DMS153 treated with DMSO at 0.1 percent for 48 hours (cell line): ENCODE measurements around the gene CCDC9B.

Source experiments
- DNase-seq: peaks from one replicate; lab custom pipeline; 2025; ENCODE audit not compliant: unreplicated experiment; lab: John Stamatoyannopoulos, UW

Gene CCDC9B

GRCh38 chr15:40310001-40310959, 30.5 kb downstream of the CCDC9B start:
- no peak for DNase-seq

DNA sequence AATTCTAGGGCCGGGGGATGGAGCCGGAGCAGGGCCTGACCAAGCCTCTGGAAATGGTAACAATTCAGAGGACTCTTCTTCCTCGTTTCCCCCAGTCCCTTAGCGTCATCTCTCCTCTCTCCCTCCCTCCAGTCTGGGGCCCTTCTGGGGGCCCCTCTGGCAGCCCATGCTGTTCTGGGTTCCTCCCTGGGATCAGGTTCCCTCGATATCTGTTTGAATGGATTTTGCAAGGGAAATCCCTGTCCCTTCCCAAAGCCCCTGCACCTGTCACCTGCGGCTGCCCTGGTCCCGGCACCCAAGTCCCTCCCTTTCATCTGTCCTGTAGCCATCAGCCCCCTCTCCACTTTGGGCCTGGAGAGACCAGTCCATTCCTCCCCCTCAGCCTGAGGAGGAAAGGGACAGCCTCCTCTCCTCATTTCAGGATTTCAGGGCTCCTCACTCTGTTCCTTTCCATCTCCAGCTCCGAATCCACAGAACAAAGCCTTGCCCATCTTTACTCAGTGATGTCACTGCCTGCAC, 31.3 kb downstream of the CCDC9B start:
- no peak for DNase-seq

DNA sequence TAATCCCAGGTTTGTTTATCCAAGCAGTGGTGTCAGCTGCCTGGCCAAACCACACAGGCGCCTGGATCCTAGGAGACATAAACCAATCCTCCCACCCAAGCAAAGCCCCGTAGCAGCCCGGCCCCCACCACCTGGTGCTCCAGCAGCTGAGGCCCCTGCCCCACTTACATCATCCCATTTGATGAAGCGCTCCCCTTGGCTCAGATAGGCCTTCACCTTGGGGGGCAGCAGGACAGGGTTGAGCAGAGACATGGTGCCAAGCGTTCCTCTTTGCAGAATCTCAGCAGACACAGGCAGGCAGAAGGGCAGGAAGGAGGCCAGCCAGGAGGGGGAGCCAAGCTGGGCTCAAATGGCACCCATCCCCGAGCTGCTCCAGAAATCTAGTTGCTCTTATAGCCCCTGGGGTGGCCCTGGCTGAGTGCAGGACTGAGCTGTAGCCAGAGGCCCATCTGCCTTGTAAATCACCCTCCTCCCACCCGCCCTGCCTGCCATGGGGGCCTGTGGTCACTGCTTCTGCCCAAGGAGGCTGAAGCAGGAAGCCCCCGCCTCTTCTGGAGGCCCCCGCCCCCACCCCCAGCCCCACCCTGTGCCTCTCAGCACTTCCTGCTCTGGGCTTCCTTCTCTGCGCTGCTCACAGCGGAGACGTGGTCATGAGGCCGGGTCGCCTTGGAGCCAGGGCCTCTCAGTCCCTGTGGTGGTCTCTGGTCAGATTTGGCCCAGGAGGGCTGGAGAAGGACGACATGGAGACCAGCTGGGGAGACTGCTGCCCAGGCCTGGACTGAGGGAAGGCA, 33.1 kb downstream of the CCDC9B start, which contains the start of gene PLCB2:
Gene PLCB2 (minus strand): TSS at position 515 of the 791 bp plus-strand sequence. CDS start 263 bp downstream, at position 252.
- DNase-seq = no peak

GRCh38 chr15:40306908-40307307, 33.8 kb downstream of the CCDC9B start:
- DNase-seq = no peak

DNA sequence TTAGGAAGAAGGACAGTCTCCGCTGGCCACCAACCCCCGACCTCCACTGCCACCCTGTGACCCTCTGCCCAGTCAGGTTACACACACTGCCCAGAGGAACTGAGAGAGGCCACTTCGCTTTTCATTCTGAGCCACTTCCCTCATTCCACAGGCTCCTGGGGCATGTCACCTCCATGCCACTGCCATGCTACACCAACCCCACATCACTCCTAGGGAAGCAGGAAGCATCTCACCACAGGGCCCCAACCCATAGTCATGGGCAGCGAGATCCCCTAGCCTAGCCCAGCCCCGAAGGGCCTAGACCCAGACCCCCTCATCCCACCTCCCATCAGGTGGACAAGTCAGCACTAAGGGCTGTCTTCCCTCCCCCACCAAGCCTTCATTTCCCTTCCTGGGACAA, 34.4 kb downstream of the CCDC9B start:
- no peak for DNase-seq

GRCh38 chr15:40305281-40305680, 35.5 kb downstream of the CCDC9B start:
- no peak for DNase-seq

- no peak for DNase-seq
Measured at GRCh38 chr15:40303576-40303975, 37.2 kb downstream of the CCDC9B start.

DNA sequence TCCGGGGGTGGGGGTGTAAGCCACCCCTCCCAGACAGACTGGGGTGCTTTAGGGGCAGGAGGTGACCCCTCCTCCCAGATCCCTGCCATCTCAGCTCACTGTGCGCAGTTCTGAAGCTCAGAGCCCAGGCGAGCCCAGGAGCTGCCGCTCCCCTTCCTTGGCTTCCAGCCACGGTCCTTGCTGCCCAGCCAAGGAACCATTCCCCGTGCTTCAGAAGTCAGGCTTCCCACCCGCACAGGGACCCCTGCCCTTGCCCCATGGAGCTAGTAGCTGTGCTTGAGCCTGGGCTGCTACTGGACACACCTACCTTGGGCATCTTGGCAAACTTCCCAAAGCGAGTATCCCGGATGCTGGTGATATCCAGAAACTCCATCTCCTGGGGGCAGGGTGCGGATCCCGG, 37.8 kb downstream of the CCDC9B start:
- DNase-seq = no peak

- no peak for DNase-seq
Measured at GRCh38 chr15:40302288-40302886, 38.4 kb downstream of the CCDC9B start.

DNA sequence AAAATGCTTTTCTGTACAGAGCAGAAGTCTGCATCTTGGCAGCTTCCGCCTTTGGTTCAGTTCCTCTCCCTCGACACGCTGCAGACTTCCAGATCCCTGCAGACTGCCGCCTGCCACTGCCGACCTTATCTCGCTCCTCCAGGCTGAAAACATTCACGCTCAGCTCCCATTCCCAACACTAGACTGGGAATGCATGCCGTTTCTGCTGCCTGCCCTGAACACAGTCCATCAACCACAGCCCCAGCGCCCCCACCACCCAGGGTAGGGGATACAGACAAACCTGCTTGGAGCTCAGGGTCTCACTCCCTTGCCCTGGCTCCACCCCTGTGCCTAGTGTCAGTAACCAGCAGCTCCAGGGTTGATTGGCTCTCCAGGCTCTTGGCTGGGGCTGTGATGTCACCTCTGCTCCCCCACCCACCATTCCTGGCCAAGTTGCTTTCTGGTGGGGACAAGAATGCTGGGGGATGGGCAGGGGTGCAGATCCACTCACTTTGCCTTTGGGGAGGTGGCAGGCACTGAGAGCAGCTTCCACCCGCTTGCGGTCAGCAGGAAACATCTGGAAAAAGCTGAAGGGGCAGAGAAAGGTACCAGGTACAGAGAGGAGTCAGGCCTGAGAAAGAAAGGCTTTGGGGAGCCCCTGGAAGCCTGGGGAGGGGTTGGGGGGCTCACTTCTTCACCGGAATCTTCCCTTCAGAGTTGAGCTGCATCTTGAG, 39.1 kb downstream of the CCDC9B start:
- DNase-seq = no peak

GRCh38 chr15:40300771-40301170, 40.0 kb downstream of the CCDC9B start:
- DNase-seq = no peak

- no peak for DNase-seq
Measured at GRCh38 chr15:40300367-40300766, 40.4 kb downstream of the CCDC9B start.

GRCh38 chr15:40298216-40298935, 42.4 kb downstream of the CCDC9B start:
- no peak for DNase-seq

- DNase-seq = no peak
Measured at GRCh38 chr15:40297356-40297755, 43.4 kb downstream of the CCDC9B start.

- no peak for DNase-seq
Measured at GRCh38 chr15:40296561-40297230, 44.0 kb downstream of the CCDC9B start.

DNA sequence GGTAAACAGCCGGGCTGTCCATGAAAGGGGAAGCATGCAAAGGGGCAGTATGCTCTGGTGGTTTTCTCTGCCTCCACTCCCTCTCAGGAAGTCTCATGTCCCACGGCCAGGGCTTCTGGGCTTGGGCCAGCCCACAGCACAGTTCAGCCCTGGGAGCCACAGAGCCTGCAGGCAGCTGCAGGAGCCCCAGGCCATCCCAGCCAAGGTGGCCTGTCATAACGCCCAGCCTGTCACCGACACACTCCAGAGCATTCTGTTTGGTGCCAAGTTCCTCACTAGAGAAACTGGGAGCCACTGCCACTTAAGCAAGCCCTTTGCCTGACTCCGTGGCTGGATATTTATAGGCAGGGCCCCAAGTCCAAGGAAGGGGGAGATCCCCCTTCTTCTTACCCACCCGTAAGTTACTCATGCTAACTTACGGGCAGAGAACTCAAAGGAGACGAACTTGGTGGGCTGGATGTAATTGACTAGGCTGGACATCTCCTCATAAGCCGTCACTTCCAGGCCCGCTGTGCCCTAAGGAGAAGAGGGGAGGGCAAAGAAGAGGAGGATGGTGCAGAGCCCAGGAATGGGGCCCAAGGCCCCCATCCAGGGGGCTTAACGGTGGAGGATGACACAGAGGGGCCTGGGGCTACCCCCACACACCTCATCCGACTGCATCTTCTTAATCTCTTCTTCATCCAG, 44.7 kb downstream of the CCDC9B start:
- no peak for DNase-seq

GRCh38 chr15:40295297-40295696, 45.4 kb downstream of the CCDC9B start:
- DNase-seq = no peak

GRCh38 chr15:40293905-40294895, 46.5 kb downstream of the CCDC9B start:
- no peak for DNase-seq
